IPS-20b (cell line): Measurements from ENCODE around the gene PDCD6IP.

ENCODE experiments used
- H3K27ac ChIP-seq: one replicate; pipeline ENCODE4 v1.5.1; 2013; ENCODE audit warnings: low read length
- H3K27me3 ChIP-seq: 2 replicates; pipeline ENCODE4 v1.6.1; 2013; ENCODE audit warnings: mild to moderate bottlenecking, low read length, inconsistent platforms; ENCODE audit not compliant: insufficient read depth
- H3K36me3 ChIP-seq: 2 replicates; pipeline ENCODE4 v1.6.1; 2013; ENCODE audit warnings: low read depth, mild to moderate bottlenecking, inconsistent platforms, low read length, moderate library complexity; ENCODE audit not compliant: insufficient read depth
- H3K4me1 ChIP-seq: 2 replicates; pipeline ENCODE4 v1.6.1; 2013; ENCODE audit warnings: mild to moderate bottlenecking, control low read depth, inconsistent platforms, low read length, moderate library complexity; ENCODE audit not compliant: insufficient read depth
- H3K4me3 ChIP-seq: 2 replicates; pipeline ENCODE4 v1.5.1; 2013; ENCODE audit warnings: mild to moderate bottlenecking, low read length, inconsistent platforms
- H3K9ac ChIP-seq: 2 replicates; pipeline ENCODE4 v1.6.1; 2013; ENCODE audit warnings: low read depth, mild to moderate bottlenecking, inconsistent platforms, low read length, moderate library complexity
- H3K9me3 ChIP-seq: 2 replicates; pipeline ENCODE4 v1.6.1; 2013; ENCODE audit warnings: mild to moderate bottlenecking, low read depth, low read length, inconsistent platforms; ENCODE audit not compliant: insufficient read depth

PDCD6IP gene

GRCh38 chr3:33900809-33901505 lies 102.5 kb downstream of the PDCD6IP start:
- Histone ChIP-seq H3K4me3 (no peak overlapping the region), H3K27ac (no peak overlapping the region), H3K9ac (no peak overlapping the region), H3K9me3 (no peaks in the 10 kb centered on the region), H3K4me1 (no peaks in the 10 kb centered on the region), H3K27me3 (no peaks in the 10 kb centered on the region), H3K36me3 (no peaks in the 10 kb centered on the region)

GRCh38 chr3:33901862-33902563 lies 103.6 kb downstream of the PDCD6IP start:
- H3K27me3 ChIP-seq = no peaks in the 10 kb centered on the region
- no peak overlapping the region for H3K4me3 ChIP-seq
- no peaks in the 10 kb centered on the region for H3K36me3 ChIP-seq
- H3K4me1 ChIP-seq = no peaks in the 10 kb centered on the region
- no peaks in the 10 kb centered on the region for H3K9me3 ChIP-seq
- no peak overlapping the region for H3K9ac ChIP-seq
- no peak overlapping the region for H3K27ac ChIP-seq

DNA sequence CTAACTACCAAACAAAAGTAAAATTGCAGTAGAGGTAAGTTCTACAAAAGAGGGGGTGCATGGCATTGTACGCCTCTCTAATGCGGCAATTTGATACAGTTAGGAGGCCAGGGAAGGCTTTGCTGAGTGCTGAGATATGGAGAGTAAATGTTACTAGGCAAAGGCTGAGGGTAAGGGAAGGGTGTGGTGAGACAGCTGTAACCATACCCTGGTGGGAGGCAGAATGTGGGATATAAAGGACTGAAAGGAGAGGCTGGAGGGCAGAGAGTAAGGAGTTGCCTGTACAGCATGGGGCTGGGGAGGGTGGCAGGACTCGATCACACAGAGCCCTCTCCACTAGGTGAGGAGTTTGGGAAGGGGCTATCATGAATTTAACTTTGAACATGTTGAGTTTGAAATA lies 106.3 kb downstream of the PDCD6IP start:
- H3K9ac ChIP-seq = no peak overlapping the region
- H3K4me1 ChIP-seq = no peaks in the 10 kb centered on the region
- no peaks in the 10 kb centered on the region for H3K27me3 ChIP-seq
- H3K9me3 ChIP-seq = no peaks in the 10 kb centered on the region
- no peak overlapping the region for H3K4me3 ChIP-seq
- no peaks in the 10 kb centered on the region for H3K36me3 ChIP-seq
- H3K27ac ChIP-seq = no peak overlapping the region

GRCh38 chr3:33908250-33908851 lies 109.9 kb downstream of the PDCD6IP start:
- Histone ChIP-seq H3K4me1 (no peaks in the 10 kb centered on the region), H3K9me3 (no peaks in the 10 kb centered on the region), H3K27me3 (no peaks in the 10 kb centered on the region), H3K36me3 (no peaks in the 10 kb centered on the region), H3K9ac (no peak overlapping the region), H3K4me3 (no peak overlapping the region), H3K27ac (no peak overlapping the region)

DNA sequence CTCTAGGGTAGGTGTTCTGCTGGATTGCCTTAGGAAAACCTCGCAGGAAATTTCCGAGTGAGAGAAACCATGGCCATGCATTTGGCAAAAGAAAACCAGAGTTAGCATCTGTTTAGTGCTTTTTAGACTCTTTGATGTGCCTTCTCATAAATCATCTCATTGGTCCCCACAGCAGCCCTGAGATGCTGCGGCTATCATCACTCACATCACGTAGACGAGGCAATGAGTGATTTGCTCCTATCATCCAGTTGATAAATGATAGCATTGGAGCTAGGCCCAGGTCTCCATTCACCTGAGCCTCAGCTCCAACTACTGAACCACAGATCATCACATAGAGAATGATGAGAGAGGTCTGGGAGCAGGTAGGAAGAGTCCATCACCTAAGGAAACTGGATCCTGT lies 111.1 kb downstream of the PDCD6IP start:
- Histone ChIP-seq H3K9ac (no peak overlapping the region), H3K27ac (no peak overlapping the region), H3K27me3 (no peaks in the 10 kb centered on the region), H3K4me3 (no peak overlapping the region), H3K4me1 (no peaks in the 10 kb centered on the region), H3K36me3 (no peaks in the 10 kb centered on the region), H3K9me3 (no peaks in the 10 kb centered on the region)

- H3K9me3 ChIP-seq = no peaks in the 10 kb centered on the region
- H3K36me3 ChIP-seq = no peaks in the 10 kb centered on the region
- no peak overlapping the region for H3K4me3 ChIP-seq
- H3K27ac ChIP-seq = no peak overlapping the region
- H3K27me3 ChIP-seq = no peaks in the 10 kb centered on the region
- H3K9ac ChIP-seq = no peak overlapping the region
- H3K4me1 ChIP-seq = no peaks in the 10 kb centered on the region
Observed at GRCh38 chr3:33910031-33910430, 111.6 kb downstream of the PDCD6IP start.

DNA sequence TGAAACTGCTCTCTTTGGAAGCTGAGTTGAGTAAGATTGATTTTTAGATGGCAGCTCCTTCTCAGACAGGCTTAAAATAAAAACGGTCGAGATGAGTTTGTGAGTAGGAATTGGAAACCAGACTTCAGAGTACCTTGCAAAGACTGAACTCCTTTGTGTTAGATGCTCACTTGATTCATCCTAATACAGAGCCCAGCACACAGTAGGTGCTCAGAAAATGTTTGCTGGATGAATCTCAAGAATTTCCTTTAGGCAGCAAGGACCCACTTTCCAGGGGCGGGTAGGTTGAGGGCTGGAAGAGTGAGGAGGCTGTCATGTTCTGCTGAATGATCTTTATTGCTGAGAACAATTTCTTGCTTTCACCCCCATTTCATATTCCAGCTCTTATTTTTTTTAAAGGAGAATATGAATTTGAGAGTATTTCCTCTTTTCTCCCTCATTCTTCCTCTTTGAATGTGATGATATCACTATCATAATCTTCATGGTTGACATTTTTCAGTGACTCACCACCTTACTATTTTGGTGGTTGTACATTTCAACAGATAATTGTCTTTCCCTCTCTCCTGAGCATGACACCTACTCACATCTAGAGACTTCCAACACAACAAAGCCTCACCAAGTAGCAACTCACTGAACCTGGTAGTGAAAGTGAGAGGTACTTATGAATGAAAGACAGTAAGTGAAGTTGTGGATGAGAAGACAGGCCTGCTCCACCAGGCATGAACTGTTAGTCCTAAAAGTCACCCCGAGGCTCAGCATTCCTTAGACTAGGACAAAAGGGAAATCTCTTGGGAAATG lies 113.3 kb downstream of the PDCD6IP start:
- no peaks in the 10 kb centered on the region for H3K4me1 ChIP-seq
- H3K27ac ChIP-seq = no peak overlapping the region
- H3K9me3 ChIP-seq = no peaks in the 10 kb centered on the region
- no peak overlapping the region for H3K9ac ChIP-seq
- H3K4me3 ChIP-seq = no peak overlapping the region
- no peaks in the 10 kb centered on the region for H3K36me3 ChIP-seq
- no peaks in the 10 kb centered on the region for H3K27me3 ChIP-seq

DNA sequence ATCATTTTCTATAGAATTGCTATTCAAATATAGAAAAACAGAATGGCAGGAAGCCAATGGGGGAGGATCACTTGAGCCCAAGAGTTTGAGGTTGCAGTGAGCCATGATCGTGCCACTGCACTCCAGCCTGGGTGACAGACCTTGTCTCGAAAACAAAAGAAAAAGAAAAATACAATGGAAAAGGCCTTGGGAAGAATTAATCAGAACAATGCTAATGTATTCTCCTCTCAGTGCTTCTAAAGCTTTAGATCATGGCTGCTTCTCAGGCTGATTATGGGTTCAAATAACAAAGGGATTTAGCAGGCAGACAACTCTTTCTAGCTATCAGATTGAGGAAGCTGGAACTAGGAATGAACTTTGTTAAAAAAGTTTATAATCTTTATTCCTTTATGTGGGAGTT lies 115.8 kb downstream of the PDCD6IP start:
- Histone ChIP-seq H3K9ac (no peak overlapping the region), H3K4me3 (no peak overlapping the region), H3K36me3 (no peaks in the 10 kb centered on the region), H3K4me1 (no peaks in the 10 kb centered on the region), H3K9me3 (no peaks in the 10 kb centered on the region), H3K27ac (no peak overlapping the region), H3K27me3 (no peaks in the 10 kb centered on the region)

GRCh38 chr3:33914731-33915379 lies 116.4 kb downstream of the PDCD6IP start:
- Histone ChIP-seq H3K9me3 (no peaks in the 10 kb centered on the region), H3K4me1 (no peaks in the 10 kb centered on the region), H3K27ac (no peak overlapping the region), H3K9ac (no peak overlapping the region), H3K4me3 (no peak overlapping the region), H3K27me3 (no peaks in the 10 kb centered on the region), H3K36me3 (no peaks in the 10 kb centered on the region)

DNA sequence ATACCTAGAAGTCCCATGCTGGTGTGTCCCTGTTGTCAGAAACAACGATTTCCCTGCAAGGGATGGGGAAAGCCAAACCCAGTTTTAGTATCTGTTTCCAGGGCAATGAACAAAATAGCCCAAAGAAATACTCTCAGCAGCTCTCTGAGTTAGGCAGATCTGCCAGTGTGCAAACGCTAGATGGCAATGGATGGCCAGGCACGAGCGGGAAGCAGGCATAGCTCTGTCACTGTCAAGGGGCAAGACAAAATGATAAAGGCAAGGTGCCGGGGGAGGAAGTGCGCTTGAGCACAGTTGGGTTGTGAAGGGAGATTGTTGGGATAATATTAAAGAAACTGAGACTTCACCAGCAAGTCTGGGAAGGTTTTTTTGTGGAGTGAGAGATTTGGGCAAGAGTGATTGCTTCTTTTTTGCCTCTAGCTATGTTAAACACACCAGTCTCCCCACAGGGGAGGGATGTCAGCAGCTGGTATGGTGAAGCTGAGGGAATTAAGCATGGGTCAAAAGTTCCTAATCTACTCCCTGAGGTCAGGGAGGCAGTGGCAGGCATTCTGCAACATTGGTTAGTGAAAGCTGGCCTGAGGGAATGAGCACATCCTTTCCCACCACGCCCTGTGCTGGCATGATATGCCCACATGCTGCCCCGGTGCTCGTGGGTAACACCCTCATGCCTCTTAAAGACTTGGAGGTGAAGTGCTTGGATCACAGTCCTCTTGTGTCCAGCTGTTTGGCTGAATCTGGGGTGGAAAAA lies 117.5 kb downstream of the PDCD6IP start:
- Histone ChIP-seq H3K27me3 (no peaks in the 10 kb centered on the region), H3K4me1 (no peaks in the 10 kb centered on the region)

More for the DNA sequence above, 117.5 kb downstream of the PDCD6IP start:
- no peaks in the 10 kb centered on the region for H3K36me3 ChIP-seq
- H3K4me3 ChIP-seq = no peak overlapping the region
- no peak overlapping the region for H3K27ac ChIP-seq
- no peak overlapping the region for H3K9ac ChIP-seq
- H3K9me3 ChIP-seq = no peaks in the 10 kb centered on the region
